Chondrocyte (in vitro differentiated cells): ENCODE data around the gene CDK14. TPM values are rescaled to one million over a fixed set of nuclear protein-coding genes. Genes with fewer than 3 reads are reported as not detected.
A peak's percentile ranks its signal among the peaks of the same experiment; 100 is the strongest.
"Not testable (repeated sequence)": the region's sequence is repeated elsewhere in the genome, so short reads cannot be mapped to it uniquely, and the experiment has no call there.

ENCODE experiments used
- DNase-seq: peaks from one replicate; pipeline ENCODE4 v3.0.0; 2021; ENCODE audit warnings: mixed read lengths, low spot score
- H3K27ac Mint-ChIP-seq: one replicate; pipeline ENCODE4 v1.8.0; 2021; ENCODE audit warnings: mild to moderate bottlenecking, moderate library complexity, mixed read lengths; ENCODE audit not compliant: unreplicated experiment
- H3K27me3 Mint-ChIP-seq: 2 replicates; pipeline ENCODE4 v1.8.0; 2021; ENCODE audit warnings: low read depth, mixed read lengths
- H3K36me3 Mint-ChIP-seq: 2 replicates; pipeline ENCODE4 v1.8.0; 2021; ENCODE audit warnings: low read depth, mixed read lengths
- H3K4me1 Mint-ChIP-seq: 2 replicates; pipeline ENCODE4 v1.8.0; 2021; ENCODE audit warnings: low read depth, mild to moderate bottlenecking, mixed read lengths
- H3K4me3 Mint-ChIP-seq: one replicate; pipeline ENCODE4 v1.8.0; 2021; ENCODE audit warnings: mild to moderate bottlenecking, moderate library complexity, mixed read lengths; ENCODE audit not compliant: unreplicated experiment
- H3K9me3 Mint-ChIP-seq: 2 replicates; pipeline ENCODE4 v1.8.0; 2021; ENCODE audit warnings: low read depth, mixed read lengths
- CTCF ChIP-seq: fragments of 200-600 bp; sonication (generic); IDR thresholded peaks from 2 replicates; pipeline ENCODE4 v1.5.0; 2021; ENCODE audit warnings: antibody characterized with exemption, mild to moderate bottlenecking, moderate library complexity
- total RNA-seq: library from RNA; stranded (reverse); gene quantifications from 3 replicates; pipeline ENCODE4 v1.2.1, GENCODE V29; 2021

CDK14 gene
- total RNA-seq, 1 donor from 2014 or later: 61.4 TPM

- Mint-ChIP-seq H3K4me1 (peaks cover 62% of the 10 kb centered on the region), H3K27me3 (no peaks in the 10 kb centered on the region), H3K27ac (peak overlapping the region; percentile 65), H3K4me3 (peak overlapping the region; percentile 53), H3K9me3 (no peaks in the 10 kb centered on the region), H3K36me3 (no peaks in the 10 kb centered on the region)
- no peak for DNase-seq
- no peak for TF ChIP-seq CTCF
Observed at GRCh38 chr7:90625562-90625961, 29.4 kb downstream of the CDK14 start.

- Mint-ChIP-seq H3K36me3 (no peaks in the 10 kb centered on the region), H3K4me3 (peak overlapping the region; percentile 53), H3K9me3 (no peaks in the 10 kb centered on the region), H3K27me3 (no peaks in the 10 kb centered on the region), H3K4me1 (peaks cover 61% of the 10 kb centered on the region), H3K27ac (peak overlapping the region; percentile 65)
- TF ChIP-seq CTCF: no peak
- DNase-seq: no peak
Observed at GRCh38 chr7:90626013-90626412, 29.9 kb downstream of the CDK14 start.

- no peaks in the 10 kb centered on the region for H3K27me3 Mint-ChIP-seq
- H3K27ac Mint-ChIP-seq: no peak overlapping the region
- no peak for DNase-seq
- H3K4me1 Mint-ChIP-seq: peaks cover 28% of the 10 kb centered on the region
- H3K4me3 Mint-ChIP-seq: no peak overlapping the region
- peak; percentile 83 for TF ChIP-seq CTCF
- no peaks in the 10 kb centered on the region for H3K9me3 Mint-ChIP-seq
- no peaks in the 10 kb centered on the region for H3K36me3 Mint-ChIP-seq
Observed at GRCh38 chr7:90629297-90629918, 33.3 kb downstream of the CDK14 start.

- no peaks in the 10 kb centered on the region for H3K9me3 Mint-ChIP-seq
- no peaks in the 10 kb centered on the region for H3K27me3 Mint-ChIP-seq
- TF ChIP-seq CTCF: no peak
- H3K4me1 Mint-ChIP-seq: peaks cover 7% of the 10 kb centered on the region
- no peaks in the 10 kb centered on the region for H3K36me3 Mint-ChIP-seq
- H3K27ac Mint-ChIP-seq: no peak overlapping the region
- no peak overlapping the region for H3K4me3 Mint-ChIP-seq
- no peak for DNase-seq
Observed at GRCh38 chr7:90631502-90631901, 35.4 kb downstream of the CDK14 start.

GRCh38 chr7:90639683-90640082 lies 43.6 kb downstream of the CDK14 start:
- not testable (repeated sequence) for DNase-seq, H3K27ac Mint-ChIP-seq, H3K27me3 Mint-ChIP-seq, H3K4me3 Mint-ChIP-seq
- Mint-ChIP-seq H3K4me1 (peaks cover 18% of the 10 kb centered on the region), H3K36me3 (peaks cover 13% of the 10 kb centered on the region), H3K9me3 (peaks cover 29% of the 10 kb centered on the region)

- Mint-ChIP-seq H3K9me3 (peaks cover 27% of the 10 kb centered on the region), H3K27me3 (no peaks in the 10 kb centered on the region), H3K27ac (no peak overlapping the region), H3K4me1 (peaks cover 29% of the 10 kb centered on the region), H3K36me3 (peaks cover 13% of the 10 kb centered on the region), H3K4me3 (no peak overlapping the region)
- no peak for TF ChIP-seq CTCF
- no peak for DNase-seq
Observed at GRCh38 chr7:90642978-90643377, 46.9 kb downstream of the CDK14 start.
